Effector CD8-positive, alpha-beta T cell (primary cell): ENCODE data around the gene ING4.
A peak's percentile ranks its signal among the peaks of the same experiment; 100 is the strongest.
"Not testable (repeated sequence)": the region's sequence is repeated elsewhere in the genome, so short reads cannot be mapped to it uniquely, and the experiment has no call there.

Source experiments
- DNase-seq: peaks from one replicate; lab custom pipeline; 2025; lab: John Stamatoyannopoulos, UW
- total RNA-seq, 4 experiments: gene quantifications; one replicate each; lab custom pipeline; 2026; lab: John Stamatoyannopoulos, UW

ING4 gene
- total RNA-seq, result 38.9 to 81.4 (median 60.9) reads per million in 4 experiments

DNA sequence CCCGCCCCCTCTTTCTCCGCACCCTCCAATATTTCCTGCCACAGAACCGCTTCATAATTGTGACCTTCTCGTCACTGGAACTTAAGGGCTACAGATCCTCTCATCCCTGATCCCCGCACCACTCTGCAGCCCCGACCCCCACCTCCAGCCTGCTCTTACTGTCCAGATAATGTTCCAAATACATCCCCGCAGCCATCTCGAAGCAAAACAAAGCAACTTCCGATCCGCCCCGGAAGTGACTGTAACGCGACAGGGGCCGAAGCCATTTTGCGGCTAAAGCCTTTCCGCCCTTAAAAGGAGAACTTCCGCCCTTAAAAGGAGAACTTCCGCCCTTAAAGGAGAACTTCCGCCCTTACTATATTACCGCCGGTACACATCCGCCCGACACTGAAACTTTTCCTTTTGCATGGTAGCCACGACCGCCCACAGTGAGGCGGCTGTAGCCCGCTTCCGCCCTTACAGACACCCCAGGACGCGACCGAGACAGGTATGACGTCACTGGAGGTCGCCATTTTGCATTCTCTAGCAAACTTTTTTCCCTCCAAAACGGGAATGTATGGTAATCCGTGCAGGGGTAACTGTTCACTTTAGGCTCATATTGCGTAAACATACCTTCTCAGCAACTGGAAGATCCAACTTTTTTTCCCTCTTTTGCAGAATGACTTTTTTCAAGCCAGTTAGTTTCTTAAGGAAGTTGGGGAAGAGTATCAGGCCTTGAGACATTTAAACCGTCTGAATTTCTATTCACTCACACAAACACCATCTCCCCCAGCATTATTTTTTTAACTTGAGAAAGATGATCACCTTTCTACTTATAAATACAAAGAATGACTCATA lies at the start of gene ING4:
Gene ING4, minus strand, starts transcription at position 214 of the 837 bp plus-strand sequence. Its CDS starts 18 bp downstream, at position 196.
- DNase-seq, result peak; percentile 91

GRCh38 chr12:6708960-6709394 lies 46.1 kb upstream of the ING4 start:
- DNase-seq, result no peak

DNA sequence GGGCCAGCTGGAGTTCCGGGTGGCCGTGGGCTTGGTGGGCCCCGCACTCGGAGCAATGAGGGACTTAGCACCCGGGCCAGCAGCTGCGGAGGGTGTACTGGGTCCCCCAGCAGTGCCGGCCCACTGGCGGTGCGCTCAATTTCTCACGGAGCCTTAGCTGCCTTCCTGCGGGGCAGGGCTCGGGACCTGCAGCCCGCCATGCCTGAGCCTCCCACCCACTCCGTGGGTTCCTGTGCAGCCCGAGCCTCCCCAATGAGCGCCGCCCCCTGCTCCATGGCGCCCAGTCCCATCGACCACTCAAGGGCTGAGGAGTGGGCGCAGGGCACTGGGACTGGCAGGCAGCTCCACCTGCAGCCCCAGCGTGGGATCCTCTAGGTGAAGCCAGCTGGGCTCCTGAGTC lies 45.4 kb upstream of the ING4 start:
- not testable (repeated sequence) for DNase-seq

DNA sequence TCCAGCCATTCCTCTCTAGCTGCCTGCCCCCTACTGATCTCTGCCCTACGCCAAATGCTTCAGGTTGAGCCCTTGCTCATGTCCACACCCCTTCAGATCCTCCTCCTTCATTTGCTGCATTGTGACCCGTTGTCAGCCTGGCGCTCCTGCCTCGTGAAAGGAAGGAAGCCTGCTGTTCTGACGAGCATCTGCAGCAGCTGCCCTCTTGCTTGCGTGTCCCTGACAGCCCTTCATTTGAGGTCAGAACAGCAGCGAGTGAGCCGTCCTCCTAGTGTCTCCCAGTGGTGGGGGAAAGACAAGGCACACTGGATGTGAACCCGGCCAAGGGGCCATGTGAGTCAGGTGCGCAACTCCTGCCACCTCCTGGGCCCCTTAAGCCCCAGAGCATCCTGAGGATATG lies 40.7 kb upstream of the ING4 start:
- no peak for DNase-seq

DNA sequence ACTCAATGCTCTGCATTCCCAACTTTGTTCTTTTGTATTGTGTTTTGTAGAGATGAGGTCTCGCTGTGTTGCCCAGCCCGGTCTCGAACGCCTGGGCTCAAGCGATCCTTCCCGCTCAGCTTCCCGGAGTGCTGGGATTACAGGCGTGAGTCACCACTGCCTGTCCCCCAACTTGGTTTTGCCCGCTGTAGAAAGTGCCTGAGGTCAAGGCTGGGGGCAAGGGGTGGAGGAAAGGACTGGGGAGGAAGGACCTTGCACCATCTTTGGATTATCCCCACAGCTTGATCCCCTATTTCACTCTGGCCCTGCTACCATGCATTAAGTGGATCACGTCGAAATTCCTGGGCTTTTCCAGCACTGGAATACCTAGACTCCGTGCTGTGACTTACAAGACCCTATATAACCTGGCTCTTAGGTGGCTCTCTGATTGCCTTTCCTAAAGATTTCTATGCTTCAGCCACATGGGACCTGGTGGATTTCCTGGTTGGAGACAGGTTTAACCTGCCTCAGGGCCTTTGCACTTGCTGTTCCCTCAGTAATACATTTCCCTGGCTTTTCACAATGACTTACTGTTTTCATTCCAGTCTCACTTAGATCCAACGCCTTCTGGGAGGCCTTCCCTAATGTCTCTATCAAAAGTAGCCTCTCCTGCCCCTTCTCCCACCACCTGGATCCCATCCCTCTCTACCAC lies 38.3 kb upstream of the ING4 start:
- no peak for DNase-seq

DNA sequence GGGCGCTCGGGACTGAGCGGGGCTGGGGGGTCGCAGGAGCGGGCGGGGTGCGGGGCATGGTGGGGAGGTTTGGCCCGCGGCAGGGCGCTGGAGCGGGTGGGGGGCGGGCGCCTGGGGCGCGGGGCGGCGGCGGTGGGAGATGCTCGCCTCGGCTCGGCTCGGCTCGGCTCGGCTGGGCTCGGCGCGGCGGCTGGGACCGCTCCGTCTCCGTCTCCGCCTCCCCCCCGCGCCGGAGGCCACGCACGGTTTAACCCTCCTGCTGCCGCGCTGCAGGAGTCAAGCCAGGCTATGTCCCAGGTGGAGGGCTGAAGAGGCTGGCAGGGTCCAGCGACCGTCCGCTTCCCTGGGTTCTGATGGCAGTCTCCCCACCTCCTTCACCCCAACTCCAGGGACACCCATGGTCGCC lies 37.7 kb upstream of the ING4 start, which contains the start of gene PIANP:
Gene PIANP, minus strand, starts transcription at position 170 of the 406 bp plus-strand sequence. CDS start 2,754 bp downstream, outside the sequence.
- DNase-seq, result peak; percentile 21

- DNase-seq, result no peak
Measured at GRCh38 chr12:6699989-6700645, 37.2 kb upstream of the ING4 start.

- DNase-seq, result no peak
Measured at GRCh38 chr12:6699259-6699988, 36.5 kb upstream of the ING4 start.

- no peak for DNase-seq
Measured at GRCh38 chr12:6698352-6699046, 35.6 kb upstream of the ING4 start.

- DNase-seq, result no peak
Measured at GRCh38 chr12:6697584-6698351, 34.8 kb upstream of the ING4 start.

DNA sequence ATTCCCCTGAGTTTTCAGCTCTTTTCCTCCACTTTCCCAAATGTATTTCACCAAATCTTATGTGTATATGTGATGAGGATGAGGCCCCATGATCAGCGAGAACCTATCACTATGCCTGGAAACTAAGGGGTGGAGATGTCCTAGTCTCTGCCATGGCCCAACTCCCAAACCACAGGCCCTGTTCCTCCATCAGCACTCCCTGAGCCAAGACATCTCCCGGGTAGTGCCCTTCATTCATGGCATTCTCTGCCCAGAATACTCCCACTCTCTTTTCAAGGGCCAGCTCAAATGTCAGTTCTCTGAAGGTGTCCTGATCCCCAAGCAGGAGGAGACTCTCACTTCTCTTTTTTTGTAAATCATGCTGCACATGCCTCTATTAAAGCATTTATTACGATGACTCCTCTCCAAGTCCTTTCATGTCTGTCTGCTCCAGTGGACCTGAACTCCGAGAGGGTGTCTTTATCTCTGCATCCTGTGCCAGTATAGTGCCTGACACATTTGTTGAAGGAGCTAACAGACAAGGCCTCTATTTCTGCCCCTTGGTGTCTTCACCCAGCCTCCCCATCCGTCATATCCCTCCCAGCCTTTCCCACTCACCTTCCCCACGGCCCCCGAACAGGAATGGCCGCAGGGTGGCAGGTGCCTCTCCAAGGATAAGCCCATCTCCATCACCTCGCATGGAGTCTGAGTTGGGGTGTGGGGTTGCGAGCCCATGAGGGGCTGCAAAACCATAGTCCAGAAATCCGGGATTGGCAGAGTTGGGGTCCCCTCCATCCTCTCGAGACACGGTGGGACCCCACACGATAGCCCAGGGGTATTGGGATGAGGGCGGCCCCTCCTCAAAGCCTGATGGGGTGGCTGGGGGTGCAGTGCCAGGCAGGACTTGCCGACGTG lies 34.0 kb upstream of the ING4 start:
- DNase-seq, result no peak

DNA sequence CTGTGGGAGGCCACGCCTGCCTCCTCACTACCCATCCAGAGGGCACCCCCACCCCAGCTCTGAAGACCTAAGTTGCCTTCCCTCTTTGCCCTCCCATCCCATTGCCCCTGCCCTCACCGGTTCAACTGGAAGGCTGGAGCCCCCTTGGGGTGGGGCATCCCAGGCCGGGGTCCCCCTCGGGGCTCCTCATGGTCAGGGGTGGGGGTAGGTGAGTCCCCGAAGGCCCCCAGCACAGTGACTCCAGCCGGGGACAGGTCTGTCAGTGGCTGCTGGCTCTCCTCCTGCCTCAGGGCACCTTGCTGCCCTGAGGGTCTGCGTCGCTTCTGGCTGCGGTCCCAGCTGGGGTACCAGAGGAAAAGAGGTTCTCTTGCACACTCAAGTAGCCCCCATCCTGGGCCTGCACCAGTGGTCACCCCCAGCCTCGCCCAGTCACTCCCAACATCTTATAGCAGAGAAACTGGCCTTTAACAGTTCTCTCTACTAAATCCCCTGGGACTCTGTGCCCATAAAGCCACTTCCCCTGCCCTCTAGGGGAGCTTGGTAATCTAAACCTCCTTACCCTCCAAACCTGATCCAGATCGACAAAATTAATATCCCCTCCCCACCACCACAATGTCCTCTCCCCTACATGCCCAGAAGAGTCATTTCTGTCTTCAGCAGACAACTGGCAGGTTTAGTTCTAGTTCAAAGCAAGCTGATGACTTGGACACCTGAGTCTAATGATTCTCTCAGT lies 32.6 kb upstream of the ING4 start:
- no peak for DNase-seq

DNA sequence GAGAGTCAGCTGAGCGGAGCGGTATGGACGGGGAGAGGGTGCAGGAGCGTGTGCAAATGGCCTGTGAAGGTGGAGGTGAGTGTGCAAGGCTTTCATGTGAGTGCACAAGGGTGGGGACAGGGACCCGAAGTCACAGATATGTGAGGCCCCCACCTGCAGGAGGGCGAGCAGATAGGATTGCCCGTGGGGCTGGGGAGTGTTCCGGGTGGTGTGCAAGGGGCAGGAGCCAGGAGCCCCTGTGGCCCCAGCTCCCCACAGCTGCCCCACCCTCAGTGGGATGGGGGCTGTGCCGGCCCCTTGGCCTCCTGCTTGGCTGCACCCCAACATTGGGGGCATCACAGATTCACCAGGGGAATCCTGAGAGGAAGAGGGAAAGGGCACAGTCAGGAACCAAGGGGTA lies 31.8 kb upstream of the ING4 start:
- no peak for DNase-seq

DNA sequence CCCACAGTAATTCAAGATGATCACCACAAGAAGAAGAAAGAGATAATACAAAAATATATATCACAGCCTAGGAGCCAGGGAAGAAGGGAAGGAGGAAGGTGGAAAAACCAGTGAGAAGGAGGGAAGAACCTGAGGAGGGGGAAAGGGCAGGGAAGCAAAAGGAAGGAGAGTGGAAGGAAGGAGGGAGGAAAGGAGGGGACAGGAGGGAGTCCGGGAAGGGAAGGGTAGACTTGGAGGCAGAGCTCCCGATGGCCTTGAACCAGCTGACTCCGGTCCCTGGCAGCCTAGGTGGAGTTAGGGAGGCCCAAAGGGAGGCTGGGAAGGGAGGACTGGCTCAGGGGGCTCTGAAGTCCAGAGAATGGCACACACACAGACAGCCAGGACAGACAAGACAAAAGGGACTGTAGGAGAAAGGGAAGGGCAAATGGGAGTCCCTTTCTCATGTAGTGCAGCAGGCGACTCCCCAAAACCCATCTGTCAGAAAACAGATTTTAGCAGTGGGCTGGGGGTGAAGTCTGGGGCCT lies 31.0 kb upstream of the ING4 start:
- no peak for DNase-seq

- no peak for DNase-seq
Measured at GRCh38 chr12:6692888-6693287, 30.0 kb upstream of the ING4 start.

GRCh38 chr12:6691473-6691872 lies 28.6 kb upstream of the ING4 start:
- DNase-seq, result no peak

GRCh38 chr12:6688999-6689882 lies 26.3 kb upstream of the ING4 start, which contains the start of gene ZNF384:
Gene ZNF384 (minus strand): TSS chr12:6689375. CDS start chr12:6679520, 9,855 bp downstream.
- peak; percentile 99 for DNase-seq
